GM12891 (cell line): ENCODE results near the gene AP3M1.

Experiments
- PAX5 ChIP-seq: IDR thresholded peaks from 2 replicates; pipeline ENCODE4 v1.6.1; 2011; ENCODE audit warnings: low read length, moderate library complexity, mild to moderate bottlenecking; ENCODE audit not compliant: insufficient read depth, severe bottlenecking
- POLR2A ChIP-seq: IDR thresholded peaks from 2 replicates; pipeline ENCODE4 v1.6.1; 2011; ENCODE audit warnings: low read depth, low read length, control low read depth
- POLR2AphosphoS5 ChIP-seq: IDR thresholded peaks from 2 replicates; pipeline ENCODE4 v1.6.1; 2011; ENCODE audit warnings: low read depth, low read length, control low read depth
- POU2F2 ChIP-seq: IDR thresholded peaks from 2 replicates; pipeline ENCODE4 v1.6.1; 2011; ENCODE audit warnings: low read depth, mild to moderate bottlenecking, control low read depth, low read length, moderate library complexity
- SPI1 ChIP-seq: IDR thresholded peaks from 2 replicates; pipeline ENCODE4 v1.6.1; 2011; ENCODE audit warnings: low read depth, low read length, control low read depth
- TAF1 ChIP-seq: IDR thresholded peaks from 2 replicates; pipeline ENCODE4 v1.6.1; 2011; ENCODE audit warnings: low read depth, low read length, control low read depth

GRCh38 chr10:74171625-74172024, 21.0 kb upstream of the AP3M1 start:
- TF ChIP-seq POLR2AphosphoS5 (no peak), POLR2A (no peak), TAF1 (no peak), SPI1 (no peak), POU2F2 (no peak), PAX5 (no peak)
